SKM-1 treated with dmso at 0.1 percent for 144 hours (cell line): ENCODE results near the gene INHBB.

Source experiments
- DNase-seq: peaks from one replicate; lab custom pipeline; 2025; ENCODE audit not compliant: unreplicated experiment; lab: John Stamatoyannopoulos, UW

Gene INHBB

DNA sequence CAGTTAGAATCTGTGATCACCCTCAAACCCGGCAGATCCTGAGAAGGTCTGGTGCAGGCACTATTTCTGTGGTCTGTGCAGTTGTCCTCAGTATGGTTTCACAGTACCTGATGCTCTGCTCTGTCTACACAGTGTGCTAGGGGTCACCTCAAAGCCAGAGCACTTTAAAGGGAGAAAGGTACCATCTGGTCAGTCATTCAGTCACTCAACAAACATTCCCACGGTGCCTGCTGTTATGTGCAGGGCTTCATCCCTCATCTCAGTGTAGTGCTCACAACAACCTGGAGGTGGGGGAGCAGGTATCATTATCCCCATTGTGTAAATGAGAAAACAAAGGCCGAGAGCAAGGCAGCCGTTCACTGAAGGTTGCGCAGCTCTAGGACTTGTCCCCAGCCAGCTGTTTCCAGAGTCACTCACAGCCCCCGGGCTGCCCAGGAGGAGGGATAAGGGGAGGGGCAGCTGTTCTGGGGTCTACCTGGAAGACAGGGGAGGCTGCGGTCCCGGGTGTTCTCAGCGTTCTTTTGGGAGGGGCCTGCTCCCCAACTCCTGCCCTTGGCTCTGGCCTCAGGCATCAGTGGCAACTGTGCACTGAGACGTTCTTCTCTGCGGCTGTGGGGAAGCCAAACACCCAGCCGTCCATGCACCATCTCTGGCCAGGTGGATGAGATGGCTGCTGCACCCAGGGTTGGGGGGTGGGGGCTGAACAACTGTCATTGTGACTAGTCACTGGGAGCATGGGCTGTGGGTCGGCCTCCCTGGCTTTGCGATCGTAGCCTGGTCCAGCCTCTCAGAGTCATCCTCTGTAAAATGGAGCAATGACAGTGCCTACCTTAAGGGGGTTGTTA is 9.2 kb downstream of the INHBB start:
- DNase-seq: no peak

DNA sequence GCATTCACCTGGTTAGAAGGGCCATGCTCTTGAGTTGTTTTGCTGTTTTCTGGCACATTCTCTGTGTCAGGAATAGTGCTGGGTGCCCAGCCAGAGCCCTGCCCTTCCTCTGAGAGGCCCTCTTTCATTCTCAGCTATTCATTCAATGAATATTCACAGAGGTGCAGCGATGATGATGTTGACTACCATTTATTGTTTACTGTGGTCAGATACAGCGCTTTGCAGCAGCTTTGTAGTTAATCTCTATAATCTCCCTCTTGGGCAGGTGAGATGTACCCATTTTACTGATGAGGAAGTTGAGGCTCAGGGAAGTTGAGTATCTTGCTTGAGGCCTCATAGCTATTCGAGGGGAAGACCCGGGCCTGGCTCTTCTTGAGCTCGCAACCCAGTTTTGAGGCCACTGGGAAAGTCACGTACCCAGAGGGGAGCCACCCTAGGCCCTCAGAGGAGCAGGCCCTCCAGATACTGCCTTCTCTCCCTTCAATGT is 9.9 kb downstream of the INHBB start:
- DNase-seq: no peak

DNA sequence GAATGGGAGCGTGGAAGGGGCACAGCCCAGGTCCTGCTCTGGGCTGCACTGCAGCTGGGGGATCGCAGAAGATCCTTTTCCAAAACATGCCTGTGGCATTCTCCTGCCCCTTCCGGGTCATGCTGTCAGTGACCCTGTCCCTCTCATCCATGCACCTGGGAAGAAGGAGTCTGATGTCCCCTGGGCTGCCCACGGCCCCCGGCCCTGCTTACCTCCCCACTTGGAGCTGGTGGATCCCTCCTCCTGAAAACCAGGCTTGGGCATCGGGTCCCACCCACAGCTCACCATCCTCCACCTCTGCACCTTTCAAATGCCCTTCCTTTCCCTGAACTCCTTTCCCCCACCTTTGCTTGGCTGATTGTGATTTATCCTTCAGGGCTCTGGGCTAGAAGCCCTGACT is 11.8 kb downstream of the INHBB start:
- no peak for DNase-seq

DNA sequence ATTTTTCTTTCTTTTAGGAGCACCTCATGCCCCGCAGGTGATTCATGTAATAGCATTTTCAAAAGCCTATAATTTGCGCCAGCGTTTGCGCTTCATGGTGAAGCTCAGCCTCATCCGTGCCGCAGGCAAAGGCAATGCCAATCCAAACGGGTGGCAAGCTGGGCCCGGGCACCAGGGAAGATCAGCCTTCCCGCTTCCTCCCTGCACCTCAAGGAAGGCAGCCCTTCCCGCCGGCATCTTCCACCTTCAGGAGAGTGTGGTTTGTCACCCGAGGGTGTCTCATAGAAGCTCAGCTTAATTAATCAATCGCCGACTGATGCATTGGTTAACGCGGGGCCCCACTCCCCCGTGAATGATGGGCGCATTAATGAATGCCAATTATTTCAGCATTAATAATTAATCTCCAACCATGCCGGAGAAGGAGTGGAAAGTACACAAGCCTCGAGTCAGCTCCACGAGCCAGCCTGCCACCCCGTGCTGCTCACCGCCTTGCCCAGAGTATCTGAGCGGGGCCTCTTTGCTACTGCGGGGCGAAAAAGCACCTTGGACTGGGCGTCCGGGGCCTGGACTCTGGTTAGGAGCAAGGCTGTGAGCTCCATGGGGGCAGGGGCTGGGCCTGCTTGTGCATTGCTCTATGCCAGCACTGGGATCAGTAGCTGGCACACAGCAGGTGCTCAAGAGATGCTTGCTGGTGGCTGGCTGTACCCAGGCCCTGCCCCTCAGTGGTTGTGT is 13.0 kb downstream of the INHBB start:
- no peak for DNase-seq

DNA sequence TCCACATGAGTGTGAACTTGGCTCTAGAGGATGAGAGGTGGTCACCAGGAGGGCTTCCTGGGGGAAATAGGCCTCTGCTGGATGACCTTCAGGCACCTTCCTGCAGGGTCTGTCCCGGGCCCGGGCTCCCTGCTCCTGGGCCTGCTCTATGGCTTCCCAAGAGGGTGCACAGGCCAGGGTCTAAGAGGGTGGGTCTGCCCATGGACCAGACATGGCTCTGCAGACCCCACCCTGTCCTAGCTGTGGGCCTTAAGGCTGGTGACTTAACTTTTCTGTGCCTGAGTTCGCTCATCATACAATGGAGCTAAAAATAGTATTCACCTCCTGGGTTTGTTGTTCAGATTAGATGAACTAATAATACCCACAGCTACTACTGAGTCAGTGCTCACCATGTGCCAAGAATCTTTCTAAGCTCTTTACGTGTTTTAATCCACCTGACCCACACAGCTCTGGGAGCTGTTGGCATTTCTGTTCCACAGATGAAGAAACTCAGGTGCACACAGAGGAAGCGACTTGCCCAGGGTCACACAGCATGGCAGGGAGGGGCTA is 14.4 kb downstream of the INHBB start:
- DNase-seq: no peak

DNA sequence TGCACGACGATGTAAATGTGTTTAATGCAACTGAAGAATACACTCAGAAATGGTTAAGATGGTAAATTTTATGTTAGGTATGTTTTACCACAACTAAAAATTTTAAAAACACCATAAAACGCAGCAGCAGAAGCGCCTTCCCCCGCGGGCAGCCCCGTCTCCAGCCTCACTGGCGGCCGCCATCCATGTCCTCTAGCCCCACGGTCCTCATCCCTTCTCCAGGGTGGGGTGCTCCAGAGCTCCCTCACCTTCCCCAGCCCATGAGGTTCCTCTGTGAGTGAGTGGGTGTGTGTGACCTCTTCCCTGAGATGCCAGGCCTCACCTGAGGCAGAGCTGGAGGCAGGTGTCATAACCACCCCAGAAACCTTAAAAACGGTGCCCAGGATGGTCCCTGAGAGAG is 17.0 kb downstream of the INHBB start:
- DNase-seq: no peak

DNA sequence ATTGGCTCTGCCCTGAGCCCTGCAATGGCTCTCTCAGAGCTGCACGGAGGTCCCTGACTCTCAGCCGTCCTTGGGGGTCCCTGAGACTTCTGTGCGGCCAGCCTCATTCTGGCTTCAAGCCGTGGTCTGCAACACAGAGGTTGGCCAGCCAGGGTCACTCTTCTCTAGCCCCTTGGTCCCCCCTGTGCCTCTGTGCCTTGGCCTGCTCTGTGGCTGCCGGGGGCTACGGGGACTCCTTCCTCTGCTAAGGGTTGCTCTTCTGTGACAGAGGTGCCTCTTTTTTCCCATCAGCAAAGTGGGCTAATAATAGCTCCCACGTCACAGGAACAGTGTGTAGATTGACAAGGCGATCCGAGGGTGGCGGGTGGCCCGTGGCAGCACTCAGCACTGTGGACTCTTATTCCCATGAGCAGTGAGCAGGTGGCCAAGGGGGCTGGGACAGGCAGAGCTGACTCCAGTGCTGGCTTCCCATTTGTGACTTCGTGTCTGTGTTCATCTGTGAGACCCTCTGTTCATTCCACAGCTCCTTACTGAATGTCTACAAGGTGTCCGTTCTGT is 19.4 kb downstream of the INHBB start:
- DNase-seq: no peak

DNA sequence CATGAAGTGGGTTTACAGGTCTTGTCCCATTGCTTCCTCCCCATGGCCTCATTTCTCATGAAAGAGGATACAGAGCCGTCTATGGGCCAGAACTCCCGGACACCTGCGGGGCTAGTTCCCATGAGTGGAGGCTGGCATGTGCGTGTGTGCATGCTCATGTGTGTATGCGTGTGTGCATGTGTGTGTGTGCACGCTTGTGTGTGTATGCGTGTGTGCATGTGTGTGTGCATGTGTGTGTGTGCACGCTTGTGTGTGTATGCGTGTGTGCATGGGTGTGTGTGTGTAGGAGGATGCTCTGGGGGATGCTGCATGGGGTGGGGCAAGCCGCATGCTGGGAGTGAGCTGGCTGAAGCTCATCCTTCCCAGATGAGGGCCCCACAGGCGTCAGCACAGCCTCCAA is 20.8 kb downstream of the INHBB start:
- no peak for DNase-seq

DNA sequence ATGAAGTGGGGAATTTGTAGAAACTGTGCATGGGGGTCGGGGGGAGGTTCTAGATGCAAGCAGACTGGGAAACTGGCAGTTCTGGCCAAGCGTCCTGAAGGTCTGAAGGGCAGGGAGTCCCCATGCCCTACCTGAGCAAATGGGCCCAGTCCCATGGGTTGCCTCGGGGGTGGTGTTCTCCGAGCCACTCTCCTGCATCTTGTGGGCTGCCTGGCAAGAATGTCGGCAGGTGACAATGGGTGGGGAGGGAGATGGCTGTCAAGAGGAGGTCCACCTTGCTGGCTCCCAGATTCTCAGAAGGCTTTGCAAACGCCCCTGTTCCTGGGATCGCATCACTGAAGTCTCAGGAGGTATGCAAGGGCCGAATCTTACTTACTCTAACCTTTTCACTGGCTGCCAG is 21.3 kb downstream of the INHBB start:
- no peak for DNase-seq

DNA sequence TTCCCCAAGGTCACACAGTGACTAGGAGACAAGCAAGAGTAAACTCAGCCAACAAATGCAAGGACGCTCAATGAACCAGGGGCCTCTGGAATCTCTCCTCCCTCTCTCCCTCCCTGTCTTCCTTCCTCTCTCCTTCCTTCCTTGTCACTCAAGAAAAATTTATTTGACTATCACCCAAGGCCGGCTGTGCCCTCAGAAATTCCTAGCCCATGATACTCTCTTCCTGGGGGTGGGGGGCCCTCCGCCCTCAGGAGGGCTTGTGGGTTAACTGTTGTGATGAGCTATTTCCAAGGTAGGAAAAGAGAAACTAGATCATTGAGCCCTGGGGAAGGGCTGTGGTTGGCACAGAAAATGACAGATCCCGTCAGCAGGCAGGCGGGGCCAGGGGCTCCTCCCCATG is 21.7 kb downstream of the INHBB start:
- no peak for DNase-seq

DNA sequence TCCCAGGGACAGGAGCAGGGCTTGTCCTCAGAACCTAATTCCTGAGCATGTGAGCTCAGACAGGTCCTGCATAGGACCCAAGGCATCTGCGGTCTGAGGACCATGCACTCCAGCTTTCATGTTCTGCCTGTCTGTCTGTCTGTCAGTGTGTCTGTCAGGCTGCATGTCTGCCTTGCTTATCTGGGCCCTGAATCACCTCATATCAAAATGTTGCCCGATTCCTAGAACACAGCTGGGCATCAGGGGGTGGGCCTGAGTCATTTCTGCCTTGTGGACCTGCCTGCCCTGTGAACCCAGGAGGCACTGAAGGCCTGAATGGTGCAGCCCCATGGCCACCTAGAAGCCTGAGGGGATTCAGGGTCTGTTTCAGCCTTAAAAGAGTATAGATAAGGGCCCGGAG is 22.1 kb downstream of the INHBB start:
- no peak for DNase-seq

DNA sequence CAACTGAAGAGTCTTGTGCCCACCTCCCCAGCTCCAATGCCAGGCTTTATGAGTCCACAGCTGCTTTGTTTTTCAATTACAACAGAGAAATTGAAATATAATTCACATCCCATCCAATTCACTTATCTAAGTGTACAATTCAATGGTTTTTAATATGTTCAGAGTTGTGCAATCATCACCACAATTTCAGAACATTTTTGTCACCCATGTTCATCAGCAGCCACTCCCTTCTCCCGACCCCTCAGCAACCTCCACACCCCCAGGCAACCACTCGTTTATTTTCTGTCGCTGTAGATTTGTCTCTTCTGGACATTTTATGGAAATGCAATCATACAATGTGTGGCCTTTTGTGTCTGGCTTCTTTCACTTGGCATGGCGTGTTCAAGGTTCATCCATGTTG is 23.3 kb downstream of the INHBB start:
- no peak for DNase-seq

DNA sequence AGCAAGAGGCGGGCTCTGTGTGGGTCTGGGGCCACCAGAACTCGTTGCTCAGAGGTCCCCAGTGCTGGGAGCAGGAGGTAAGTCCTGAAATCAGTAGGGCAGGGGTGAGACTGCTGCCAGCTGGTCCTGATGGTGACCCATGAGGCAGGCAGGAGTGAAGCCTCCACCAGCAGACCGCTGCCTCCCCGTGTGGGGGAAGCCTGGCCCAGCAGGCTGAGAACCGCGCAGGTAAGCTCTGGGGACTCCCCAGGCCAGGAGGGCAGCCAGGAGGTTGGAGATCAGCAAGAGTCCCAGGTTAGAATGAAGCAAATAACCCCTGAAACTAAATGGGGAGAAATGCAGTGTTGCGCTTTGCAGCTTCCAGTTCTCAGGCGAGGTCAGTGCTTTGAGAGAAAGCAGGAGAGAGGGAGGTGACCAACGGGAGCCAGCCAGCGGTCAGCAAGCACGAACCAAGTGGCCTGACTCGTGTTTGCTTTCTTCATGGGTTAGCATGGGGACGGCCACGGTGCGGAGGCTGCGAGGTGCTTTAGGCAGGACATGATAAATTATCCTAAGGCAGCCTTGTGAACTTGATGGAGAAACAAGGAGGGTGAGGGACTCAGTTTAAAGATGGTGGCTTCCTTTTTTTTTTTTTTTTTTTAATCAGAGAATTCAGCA is 26.2 kb downstream of the INHBB start:
- no peak for DNase-seq

DNA sequence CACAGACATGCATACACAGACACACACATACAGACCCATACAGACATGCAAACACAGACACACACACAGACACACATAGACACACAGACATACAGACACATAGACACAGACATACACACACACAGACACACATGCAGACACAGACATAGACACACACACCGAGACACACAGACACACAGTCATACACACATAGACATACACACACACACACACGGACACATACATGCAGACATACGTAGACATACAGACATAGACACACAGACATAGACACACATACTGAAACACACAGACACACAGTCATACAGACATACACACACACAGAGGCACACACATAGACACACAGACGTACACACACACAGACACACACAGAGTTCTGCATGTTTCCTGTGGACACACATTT is 26.9 kb downstream of the INHBB start:
- no peak for DNase-seq

DNA sequence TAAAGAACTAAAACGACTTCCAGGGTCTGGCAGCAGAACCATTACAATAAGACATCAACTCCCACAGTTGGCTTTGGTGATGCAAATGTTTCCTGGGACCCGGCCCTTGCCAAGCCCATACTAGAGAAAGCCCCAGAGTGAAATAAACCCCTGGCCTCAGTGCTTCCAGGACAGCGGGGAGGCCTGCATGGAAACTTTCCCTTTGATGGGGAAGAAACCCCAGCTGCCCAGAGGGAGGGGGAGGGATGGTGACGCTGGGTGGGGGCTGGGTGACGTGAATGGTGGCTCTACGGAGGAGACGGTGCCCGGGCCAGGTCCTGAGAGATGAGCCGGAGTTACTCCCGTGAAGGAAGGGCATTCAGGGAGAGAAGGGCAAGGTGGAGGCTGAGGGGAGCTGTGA is 27.5 kb downstream of the INHBB start:
- DNase-seq: no peak

DNA sequence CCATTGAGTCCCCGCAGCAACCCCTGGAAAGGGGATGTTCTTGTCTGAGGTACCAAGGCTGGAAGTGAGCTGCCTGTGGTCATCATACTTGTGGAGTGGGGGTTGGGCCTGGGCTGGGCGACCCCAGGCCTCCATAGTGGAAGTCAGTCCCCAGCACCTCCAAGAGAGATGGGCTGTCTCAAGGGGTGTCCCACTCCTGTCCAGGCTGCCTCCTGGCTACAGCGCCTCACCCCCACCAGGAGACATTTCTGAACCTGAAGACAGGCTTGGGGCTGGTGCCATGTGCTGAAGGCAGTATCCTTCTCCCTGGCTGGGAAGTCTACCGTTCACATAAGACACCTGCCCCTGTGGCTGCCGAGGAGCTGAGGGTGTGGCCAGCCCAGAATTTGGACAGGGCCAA is 28.9 kb downstream of the INHBB start:
- no peak for DNase-seq

DNA sequence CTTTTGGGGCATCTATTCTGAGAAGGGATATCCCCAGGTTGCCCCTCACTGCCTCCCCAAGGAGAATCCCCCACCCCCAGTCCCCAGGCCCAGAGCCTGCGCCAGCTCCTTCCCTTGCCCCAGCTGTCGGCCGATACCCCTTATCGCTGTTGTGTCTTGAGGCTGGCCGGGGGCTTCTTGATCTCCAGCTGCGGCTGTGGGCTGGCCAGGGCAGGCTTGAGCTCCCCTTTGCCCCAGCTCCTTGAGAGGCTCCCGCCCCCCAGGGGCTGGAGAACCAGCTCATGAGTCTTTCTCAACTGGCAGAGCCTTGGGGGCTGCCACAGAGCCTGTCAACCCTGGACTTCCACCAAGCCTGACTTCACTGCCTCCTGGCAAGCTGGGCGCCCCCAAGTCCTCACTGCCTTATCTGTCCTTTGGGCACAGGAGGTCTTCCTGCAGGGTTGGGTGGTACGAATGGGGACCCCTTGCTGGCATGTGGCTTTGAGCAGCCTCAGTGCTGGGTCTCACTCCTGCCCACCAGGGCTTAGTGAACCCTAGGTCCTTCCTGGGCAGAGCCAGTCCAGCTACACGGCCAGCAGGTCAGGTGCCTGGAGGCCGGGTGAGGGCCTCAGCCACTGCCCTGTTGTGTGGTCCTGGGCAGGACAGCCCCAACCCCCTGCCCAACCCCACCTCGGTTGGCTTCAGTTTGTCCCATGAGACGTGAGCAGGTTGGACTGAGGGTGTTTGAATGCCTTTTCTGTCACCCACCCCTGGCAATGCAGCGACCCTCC is 29.5 kb downstream of the INHBB start:
- no peak for DNase-seq

DNA sequence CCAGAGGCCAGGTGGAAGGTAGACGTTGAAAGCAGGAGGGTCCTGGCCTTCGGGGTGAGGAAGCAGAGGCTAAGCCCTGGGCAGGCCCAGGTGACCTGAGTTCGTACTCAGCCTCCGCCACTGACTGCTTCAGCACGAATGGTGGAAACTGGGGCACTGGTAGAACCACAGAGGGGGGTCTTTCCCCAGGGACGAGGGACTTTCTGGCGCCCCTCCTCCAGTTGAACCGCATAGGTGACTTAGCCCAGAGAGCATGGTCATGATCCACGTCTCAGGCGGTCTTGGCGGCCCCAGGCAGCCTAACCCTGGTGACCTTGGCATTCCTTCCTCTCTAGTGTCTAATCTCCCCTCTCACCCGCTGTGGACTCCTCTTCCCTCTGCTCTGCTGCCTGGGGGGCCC is 30.2 kb downstream of the INHBB start:
- DNase-seq: no peak

DNA sequence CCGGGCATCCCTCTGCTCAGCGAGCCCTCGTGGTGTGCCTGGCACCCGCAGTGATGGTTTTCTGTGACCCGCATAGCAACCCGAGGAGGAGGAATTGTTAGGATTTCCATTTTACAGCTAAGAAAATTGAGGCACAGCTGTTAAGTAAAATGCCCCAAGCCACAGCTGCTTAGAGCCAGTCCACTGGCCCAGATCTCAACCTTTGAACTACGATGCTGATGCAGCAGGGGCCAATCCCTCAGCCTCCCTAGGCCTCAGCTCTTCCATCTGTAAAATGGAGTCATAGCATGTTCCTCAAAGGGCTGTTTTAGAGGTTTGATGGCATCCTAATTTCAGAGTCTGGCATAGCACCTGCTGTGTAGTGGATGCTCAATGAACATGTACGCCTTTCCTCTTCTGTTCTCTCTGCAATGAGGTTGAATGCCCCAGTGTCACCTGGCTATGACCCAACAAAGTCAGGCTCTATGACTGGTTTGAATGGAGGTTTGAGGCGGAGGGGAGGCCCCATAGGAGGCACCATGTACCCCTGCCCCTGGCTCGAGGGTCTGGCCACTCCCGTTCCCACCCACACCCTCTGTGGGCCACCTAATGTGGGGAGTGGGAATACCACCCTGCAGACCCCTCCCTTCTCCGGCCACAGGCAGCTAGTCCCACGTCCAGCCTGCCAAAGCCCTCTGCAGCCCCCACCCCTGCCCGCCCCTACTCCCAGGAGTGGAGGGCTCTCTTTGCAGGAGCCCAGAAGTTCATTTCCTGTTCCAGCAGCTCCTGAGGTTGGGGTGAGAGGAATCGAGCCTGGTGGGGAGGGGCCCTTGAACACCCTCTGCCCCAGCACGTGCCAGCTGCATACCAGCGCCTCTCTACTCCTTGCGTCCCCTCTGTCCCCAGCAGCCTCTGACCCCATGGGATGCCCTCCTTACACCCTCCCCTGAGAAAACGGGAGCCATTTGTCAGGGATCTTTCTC is 31.0 kb downstream of the INHBB start:
- no peak for DNase-seq
